GM19023 (cell line): ENCODE data around the gene LRFN4.

Source experiments
- ATAC-seq: cut with Tn5 transposase; IDR thresholded peaks from one replicate; pipeline ENCODE4 v1.9.1; 2021; ENCODE audit warnings: mild to moderate bottlenecking, moderate library complexity; ENCODE audit not compliant: unreplicated experiment

The LRFN4 gene

DNA sequence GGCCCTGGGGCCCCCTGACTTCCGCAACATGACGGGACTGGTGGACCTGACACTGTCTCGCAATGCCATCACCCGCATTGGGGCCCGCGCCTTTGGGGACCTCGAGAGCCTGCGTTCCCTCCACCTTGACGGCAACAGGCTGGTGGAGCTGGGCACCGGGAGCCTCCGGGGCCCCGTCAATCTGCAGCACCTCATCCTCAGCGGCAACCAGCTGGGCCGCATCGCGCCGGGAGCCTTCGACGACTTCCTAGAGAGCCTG is 992 bp downstream of the LRFN4 start:
- no peak for ATAC-seq

GRCh38 chr11:66858186-66858938 is 1.5 kb downstream of the LRFN4 start:
- no peak for ATAC-seq

GRCh38 chr11:66858939-66859685 is 2.2 kb downstream of the LRFN4 start:
- no peak for ATAC-seq

- no peak for ATAC-seq
Observed at GRCh38 chr11:66859686-66860448, 3.0 kb downstream of the LRFN4 start.

DNA sequence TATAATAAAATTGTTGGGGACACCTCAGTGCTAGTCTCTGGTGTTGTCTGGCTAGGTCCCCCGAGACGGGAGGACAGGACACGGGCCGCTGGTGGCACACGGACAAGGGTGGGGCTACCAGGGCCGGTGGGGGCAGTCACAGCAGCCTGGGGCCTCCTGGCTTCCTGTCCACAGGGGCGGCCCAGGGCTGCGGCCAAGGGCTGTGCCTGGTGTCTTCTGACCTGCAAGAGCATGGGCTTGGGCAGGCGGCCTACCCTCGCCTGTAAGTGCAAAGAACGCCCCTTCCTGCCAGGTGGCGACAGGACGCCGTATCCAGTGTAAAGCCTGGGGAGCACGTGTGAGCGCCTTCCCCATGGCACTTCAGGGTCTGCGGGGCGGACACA is 3.6 kb downstream of the LRFN4 start:
- no peak for ATAC-seq

DNA sequence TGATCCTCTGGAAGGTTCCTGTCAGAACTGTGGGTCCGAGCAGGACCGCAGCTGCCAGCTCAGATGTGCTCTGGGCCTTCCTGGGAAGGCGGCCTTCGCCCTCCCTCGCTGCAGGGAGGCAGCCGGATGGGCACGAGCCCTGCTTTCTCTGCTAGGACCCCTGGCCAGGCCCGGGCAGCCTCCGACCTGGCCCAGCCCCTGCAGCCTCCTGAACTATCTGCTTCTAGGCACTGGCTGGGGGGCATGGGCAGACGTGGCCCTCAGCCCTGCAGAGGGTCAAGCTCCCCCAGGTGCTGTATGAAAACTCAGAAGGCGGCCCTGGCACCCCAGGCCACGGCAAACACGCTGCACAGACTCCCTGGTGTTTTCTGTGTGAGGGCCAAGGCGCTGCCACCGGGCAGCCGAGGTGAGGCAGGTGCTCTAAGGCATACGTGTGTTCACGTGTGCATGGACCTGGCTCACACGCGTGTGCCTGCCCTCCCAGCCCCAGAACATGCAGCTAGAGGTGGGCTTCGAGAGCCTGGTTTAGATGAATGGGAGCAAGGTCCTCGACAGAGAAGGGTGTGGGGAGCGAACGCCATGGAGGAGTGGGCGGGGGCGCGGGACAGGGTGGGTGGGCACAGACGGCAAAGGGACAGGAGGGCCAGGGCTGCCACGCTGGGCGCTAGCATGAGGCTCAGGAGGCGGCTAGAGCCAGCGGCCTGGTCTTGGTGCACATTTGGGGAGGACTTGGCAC is 4.3 kb downstream of the LRFN4 start:
- ATAC-seq: no peak

- no peak for ATAC-seq
Observed at GRCh38 chr11:66861774-66862558, 5.1 kb downstream of the LRFN4 start.

DNA sequence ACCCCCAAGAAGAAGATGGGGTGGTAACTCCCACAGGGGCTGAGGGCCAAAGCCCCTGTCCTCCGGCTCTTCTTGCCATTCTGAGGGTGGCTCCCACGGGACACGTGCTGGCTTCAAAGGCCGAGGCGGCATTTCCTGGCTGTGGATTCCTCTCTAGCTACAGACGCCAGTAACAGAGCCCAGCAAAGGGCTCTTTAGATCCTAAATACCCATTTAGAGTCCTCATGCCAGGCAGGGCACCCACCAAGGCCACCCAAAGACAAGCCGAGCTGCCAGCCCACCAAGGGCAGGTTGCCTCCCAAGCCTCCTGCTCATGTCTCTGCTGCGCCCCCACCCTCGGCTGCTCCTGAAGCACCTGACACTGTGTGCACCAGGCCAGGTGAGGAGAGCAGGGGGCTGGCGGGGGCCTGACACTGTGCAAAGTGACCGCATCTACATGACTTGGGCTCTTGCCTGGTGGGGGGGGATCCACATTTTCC is 5.7 kb downstream of the LRFN4 start:
- ATAC-seq: no peak

DNA sequence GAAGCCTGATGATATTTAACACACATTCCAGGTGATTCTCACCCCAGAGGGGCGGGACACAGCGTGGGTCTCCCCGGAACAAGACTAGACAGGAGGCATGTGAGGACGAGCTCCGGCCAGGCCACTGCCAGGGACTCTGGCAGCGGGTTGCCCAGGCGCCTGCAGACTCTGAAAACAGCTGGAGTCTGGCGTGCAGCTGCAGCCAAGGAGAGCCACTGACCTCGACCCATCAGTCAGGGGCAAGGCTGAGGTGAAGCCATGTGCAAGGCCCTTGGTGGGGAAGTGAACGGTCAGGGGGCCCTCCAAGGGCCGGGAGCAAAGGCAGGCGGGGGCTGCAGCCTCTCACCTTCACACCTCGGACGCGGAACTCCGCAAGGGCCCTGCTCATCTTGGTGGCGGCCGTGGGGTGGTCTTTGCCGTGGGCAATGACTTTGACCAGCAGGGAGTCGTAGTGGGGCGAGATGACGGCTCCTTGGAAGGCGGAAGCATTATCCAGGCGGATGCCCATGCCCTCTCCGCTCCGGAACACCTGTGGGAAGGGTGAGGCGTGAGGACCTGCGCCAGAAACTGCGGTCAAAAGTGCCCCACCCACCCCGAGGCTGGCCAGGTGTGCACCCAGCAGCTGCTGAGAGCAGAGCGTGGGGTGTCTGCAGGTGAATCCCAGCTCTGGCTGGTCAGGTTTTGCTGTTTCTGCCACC is 6.7 kb downstream of the LRFN4 start:
- ATAC-seq: no peak

DNA sequence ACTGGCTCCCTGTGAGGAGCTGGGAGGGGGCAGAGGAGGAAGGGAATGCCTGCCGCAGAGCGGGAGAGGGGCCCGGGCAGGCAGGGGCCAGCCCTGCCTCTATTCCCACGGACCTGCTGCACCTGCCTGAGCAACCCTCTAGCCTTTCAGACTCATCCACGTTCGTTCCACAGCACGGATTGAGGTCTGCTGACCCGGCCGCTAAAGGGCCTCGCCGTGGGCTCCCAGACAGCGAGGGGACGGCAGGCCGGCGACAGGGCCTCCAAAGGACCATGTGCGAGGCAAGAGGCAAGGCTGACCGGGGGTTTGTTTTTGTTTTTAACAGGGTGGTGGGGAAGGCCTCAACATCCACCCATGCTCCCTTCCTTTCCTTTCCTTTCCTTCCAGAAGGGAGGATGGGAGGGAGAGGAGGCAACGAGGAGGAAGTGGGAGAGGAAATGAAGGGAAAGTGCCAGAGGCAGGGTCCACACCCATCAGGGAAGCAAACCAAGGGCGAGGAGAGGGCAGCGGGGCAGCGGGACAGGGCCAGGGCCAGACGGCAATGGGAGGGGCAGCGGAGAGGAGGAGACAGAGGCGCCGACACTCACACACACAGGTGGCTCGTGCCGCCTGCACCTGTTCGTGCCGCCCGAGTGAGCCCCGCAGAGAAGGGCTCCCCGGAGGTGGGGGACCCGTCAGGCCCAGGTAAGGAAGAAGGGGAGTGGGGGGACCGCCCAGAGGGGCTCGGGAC is 7.5 kb downstream of the LRFN4 start:
- no peak for ATAC-seq

GRCh38 chr11:66864924-66865697 is 8.2 kb downstream of the LRFN4 start:
- ATAC-seq: no peak

- ATAC-seq: no peak
Observed at GRCh38 chr11:66866007-66866406, 9.1 kb downstream of the LRFN4 start.

DNA sequence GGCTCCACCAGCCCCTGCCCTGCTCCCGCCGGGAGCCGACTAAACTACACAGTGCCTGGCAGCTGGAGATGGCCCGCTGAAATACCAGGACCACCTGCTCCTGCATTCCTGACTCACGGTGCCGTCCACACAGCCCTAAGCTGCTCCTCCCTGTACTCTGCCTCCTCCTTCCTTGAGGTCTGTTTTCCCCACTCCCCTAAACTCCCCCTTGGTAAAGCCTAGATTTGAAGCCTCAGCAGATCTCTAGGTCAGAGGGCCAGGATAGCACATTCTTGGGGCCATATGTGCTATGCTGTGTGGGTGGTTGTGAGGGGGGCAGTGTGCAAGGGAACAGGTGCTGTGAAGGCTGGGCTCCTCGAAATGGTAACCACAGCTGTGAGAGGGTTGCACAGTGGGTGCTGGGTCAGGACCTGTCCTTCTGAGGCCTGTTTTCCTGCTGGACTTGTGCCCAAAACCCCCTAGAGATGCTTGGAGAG is 9.7 kb downstream of the LRFN4 start:
- ATAC-seq: no peak

- no peak for ATAC-seq
Observed at GRCh38 chr11:66867425-66868040, 10.7 kb downstream of the LRFN4 start.

- no peak for ATAC-seq
Observed at GRCh38 chr11:66868082-66868725, 11.3 kb downstream of the LRFN4 start.

GRCh38 chr11:66868726-66869566 is 12.1 kb downstream of the LRFN4 start:
- ATAC-seq: peak; percentile 71

DNA sequence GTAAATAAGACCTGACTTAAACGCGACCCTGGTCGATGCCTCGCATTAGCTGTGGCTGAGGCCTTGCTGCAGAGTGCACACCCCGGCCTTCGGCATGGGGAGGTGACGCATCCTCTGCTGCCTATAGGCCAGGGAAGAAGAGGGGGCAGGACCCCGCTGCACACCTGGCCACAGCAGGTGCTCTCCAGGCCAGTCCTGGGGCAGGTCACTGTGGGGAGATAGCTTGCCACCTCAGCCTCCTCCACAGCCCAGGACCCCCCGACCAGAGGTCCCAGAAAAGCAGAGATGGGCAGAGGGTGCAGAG is 12.7 kb downstream of the LRFN4 start:
- ATAC-seq: no peak
